ENCODE measurements around the gene GAL3ST1. TPM values are rescaled to one million over a fixed set of nuclear protein-coding genes. Genes with fewer than 3 reads are reported as not detected.

The GAL3ST1 gene
- polyA plus RNA-seq, 1 donor from 2014 or later: 1.6 TPM

DNA sequence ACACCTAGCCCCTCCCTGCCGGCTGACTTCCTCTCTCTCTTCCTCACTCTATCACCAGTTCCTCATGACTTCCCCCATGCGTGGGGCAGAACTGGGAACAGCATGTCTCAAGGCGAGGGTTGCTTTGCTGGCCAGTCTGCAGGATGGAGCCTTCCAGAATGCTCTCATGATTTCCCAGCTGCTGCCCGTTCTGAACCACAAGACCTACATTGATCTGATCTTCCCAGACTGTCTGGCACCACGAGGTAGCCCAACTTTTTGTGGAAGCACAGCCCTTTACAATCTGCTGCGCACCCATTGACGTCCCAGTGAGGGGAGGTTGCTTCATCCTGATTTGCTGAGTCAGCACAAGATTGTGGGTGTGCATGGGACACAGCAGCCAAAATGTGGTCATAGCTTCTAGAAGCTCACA lies 41.1 kb upstream of the GAL3ST1 start:
- no peaks in the 10 kb centered on the region for H3K27me3 ChIP-seq (ENCODE audit: insufficient read depth, low read depth, low read length)
- TF ChIP-seq POLR2AphosphoS5 (IDR thresholded peaks at IDR 0.05) (no peak), EZH2 (IDR thresholded peaks at IDR 0.05; ENCODE audit: borderline replicate concordance, insufficient read depth, low read length, poor library complexity, severe bottlenecking) (no peak), MXI1 (conservative IDR thresholded peaks at IDR 0.05; ENCODE audit: poor library complexity, severe bottlenecking) (no peak), SMC3 (conservative IDR thresholded peaks at IDR 0.05; ENCODE audit: poor library complexity) (no peak), EP300 (conservative IDR thresholded peaks at IDR 0.05; ENCODE audit: poor library complexity, severe bottlenecking) (no peak), RAD21 (conservative IDR thresholded peaks at IDR 0.05) (no peak), TAF1 (IDR thresholded peaks at IDR 0.05; ENCODE audit: low read depth) (no peak)
- TF ChIP-seq, protein P1, sequence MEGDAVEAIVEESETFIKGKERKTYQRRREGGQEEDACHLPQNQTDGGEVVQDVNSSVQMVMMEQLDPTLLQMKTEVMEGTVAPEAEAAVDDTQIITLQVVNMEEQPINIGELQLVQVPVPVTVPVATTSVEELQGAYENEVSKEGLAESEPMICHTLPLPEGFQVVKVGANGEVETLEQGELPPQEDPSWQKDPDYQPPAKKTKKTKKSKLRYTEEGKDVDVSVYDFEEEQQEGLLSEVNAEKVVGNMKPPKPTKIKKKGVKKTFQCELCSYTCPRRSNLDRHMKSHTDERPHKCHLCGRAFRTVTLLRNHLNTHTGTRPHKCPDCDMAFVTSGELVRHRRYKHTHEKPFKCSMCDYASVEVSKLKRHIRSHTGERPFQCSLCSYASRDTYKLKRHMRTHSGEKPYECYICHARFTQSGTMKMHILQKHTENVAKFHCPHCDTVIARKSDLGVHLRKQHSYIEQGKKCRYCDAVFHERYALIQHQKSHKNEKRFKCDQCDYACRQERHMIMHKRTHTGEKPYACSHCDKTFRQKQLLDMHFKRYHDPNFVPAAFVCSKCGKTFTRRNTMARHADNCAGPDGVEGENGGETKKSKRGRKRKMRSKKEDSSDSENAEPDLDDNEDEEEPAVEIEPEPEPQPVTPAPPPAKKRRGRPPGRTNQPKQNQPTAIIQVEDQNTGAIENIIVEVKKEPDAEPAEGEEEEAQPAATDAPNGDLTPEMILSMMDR (IDR thresholded peaks at IDR 0.05; ENCODE audit: poor library complexity, severe bottlenecking): no peak
- TF ChIP-seq, protein P2, sequence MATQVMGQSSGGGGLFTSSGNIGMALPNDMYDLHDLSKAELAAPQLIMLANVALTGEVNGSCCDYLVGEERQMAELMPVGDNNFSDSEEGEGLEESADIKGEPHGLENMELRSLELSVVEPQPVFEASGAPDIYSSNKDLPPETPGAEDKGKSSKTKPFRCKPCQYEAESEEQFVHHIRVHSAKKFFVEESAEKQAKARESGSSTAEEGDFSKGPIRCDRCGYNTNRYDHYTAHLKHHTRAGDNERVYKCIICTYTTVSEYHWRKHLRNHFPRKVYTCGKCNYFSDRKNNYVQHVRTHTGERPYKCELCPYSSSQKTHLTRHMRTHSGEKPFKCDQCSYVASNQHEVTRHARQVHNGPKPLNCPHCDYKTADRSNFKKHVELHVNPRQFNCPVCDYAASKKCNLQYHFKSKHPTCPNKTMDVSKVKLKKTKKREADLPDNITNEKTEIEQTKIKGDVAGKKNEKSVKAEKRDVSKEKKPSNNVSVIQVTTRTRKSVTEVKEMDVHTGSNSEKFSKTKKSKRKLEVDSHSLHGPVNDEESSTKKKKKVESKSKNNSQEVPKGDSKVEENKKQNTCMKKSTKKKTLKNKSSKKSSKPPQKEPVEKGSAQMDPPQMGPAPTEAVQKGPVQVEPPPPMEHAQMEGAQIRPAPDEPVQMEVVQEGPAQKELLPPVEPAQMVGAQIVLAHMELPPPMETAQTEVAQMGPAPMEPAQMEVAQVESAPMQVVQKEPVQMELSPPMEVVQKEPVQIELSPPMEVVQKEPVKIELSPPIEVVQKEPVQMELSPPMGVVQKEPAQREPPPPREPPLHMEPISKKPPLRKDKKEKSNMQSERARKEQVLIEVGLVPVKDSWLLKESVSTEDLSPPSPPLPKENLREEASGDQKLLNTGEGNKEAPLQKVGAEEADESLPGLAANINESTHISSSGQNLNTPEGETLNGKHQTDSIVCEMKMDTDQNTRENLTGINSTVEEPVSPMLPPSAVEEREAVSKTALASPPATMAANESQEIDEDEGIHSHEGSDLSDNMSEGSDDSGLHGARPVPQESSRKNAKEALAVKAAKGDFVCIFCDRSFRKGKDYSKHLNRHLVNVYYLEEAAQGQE (IDR thresholded peaks at IDR 0.05; ENCODE audit: borderline replicate concordance): no peak
- H3K36me3 ChIP-seq (ENCODE audit: insufficient read depth, low read length): no peaks in the 10 kb centered on the region

DNA sequence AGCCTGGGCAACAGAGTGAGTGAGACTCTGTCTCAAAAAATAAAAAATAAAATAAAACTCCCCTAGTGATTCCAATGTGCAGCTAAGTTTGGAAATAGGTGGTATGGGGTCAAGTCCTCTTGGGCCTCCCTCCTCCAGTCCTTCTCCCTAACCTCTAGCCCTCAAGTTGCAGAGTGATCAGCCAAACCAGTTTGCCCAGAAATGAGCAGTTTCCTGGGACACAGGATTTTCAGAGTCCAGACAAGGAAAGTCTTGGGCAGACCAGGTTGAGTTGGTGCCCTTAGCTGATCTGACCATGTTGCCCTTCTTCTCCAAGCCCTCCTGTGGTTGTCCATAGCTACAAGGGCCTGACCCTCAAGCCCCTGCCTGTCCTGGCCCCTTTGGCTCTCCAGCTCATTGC lies 40.4 kb upstream of the GAL3ST1 start:
- H3K9me2 ChIP-seq (ENCODE audit: insufficient read depth, low read length): no peaks in the 10 kb centered on the region
- TF ChIP-seq TAF1 (IDR thresholded peaks at IDR 0.05; ENCODE audit: low read depth) (no peak), MXI1 (conservative IDR thresholded peaks at IDR 0.05; ENCODE audit: poor library complexity, severe bottlenecking) (no peak), EP300 (conservative IDR thresholded peaks at IDR 0.05; ENCODE audit: poor library complexity, severe bottlenecking) (no peak), EZH2 (IDR thresholded peaks at IDR 0.05; ENCODE audit: borderline replicate concordance, insufficient read depth, low read length, poor library complexity, severe bottlenecking) (no peak), POLR2AphosphoS5 (IDR thresholded peaks at IDR 0.05) (no peak), RAD21 (conservative IDR thresholded peaks at IDR 0.05) (no peak), SMC3 (conservative IDR thresholded peaks at IDR 0.05; ENCODE audit: poor library complexity) (no peak)
- TF ChIP-seq, protein P1 (IDR thresholded peaks at IDR 0.05; ENCODE audit: poor library complexity, severe bottlenecking): no peak
- TF ChIP-seq, protein P2 (IDR thresholded peaks at IDR 0.05; ENCODE audit: borderline replicate concordance): no peak
- H2AFZ ChIP-seq (ENCODE audit: low read depth, low read length): no peak overlapping the region
- H3K9ac ChIP-seq (ENCODE audit: low read length): no peak overlapping the region
- H3K79me2 ChIP-seq (replicated peaks; ENCODE audit: insufficient read depth, low read length): no peaks in the 10 kb centered on the region
- H3K4me2 ChIP-seq (ENCODE audit: low read length): no peak overlapping the region
- no peaks in the 10 kb centered on the region for H3K27me3 ChIP-seq (ENCODE audit: insufficient read depth, low read depth, low read length)
- no peaks in the 10 kb centered on the region for H3K36me3 ChIP-seq (ENCODE audit: insufficient read depth, low read length)
- H3K4me3 ChIP-seq (ENCODE audit: low read length): no peak overlapping the region
- H3F3A ChIP-seq (ENCODE audit: insufficient read depth, low read length, poor library complexity, severe bottlenecking): no peaks in the 10 kb centered on the region
- H4K20me1 ChIP-seq (ENCODE audit: insufficient read depth): no peaks in the 10 kb centered on the region
- no peak overlapping the region for H3K27ac ChIP-seq (ENCODE audit: low read length)
- no peaks in the 10 kb centered on the region for H3K9me3 ChIP-seq (ENCODE audit: low read length)

More for the DNA sequence above, 41.1 kb upstream of the GAL3ST1 start:
- Histone ChIP-seq H4K20me1 (ENCODE audit: insufficient read depth) (no peaks in the 10 kb centered on the region), H3K79me2 (replicated peaks; ENCODE audit: insufficient read depth, low read length) (no peaks in the 10 kb centered on the region), H3K9me3 (ENCODE audit: low read length) (no peaks in the 10 kb centered on the region), H2AFZ (ENCODE audit: low read depth, low read length) (no peak overlapping the region), H3K4me2 (ENCODE audit: low read length) (no peak overlapping the region), H3K27ac (ENCODE audit: low read length) (no peak overlapping the region), H3F3A (ENCODE audit: insufficient read depth, low read length, poor library complexity, severe bottlenecking) (no peaks in the 10 kb centered on the region), H3K9ac (ENCODE audit: low read length) (no peak overlapping the region), H3K9me2 (ENCODE audit: insufficient read depth, low read length) (no peaks in the 10 kb centered on the region), H3K4me3 (ENCODE audit: low read length) (no peak overlapping the region)

Measured in neural cell (in vitro differentiated cells).